ENCODE data around the gene MYBPC3.

MYBPC3 gene

GRCh38 chr11:47314992-47315391 is 37.5 kb downstream of the MYBPC3 start:
- no peak for TF ChIP-seq CTCF (IDR thresholded peaks at IDR 0.05; ENCODE audit: borderline replicate concordance, control extremely low read depth, extremely low read depth, insufficient read depth, missing control alignments)
- in situ Hi-C loops (cut with MboI; ENCODE audit: low sequenced_read_pairs, unreplicated experiment) = no loop called here
- DNase-seq (ENCODE audit: low spot score) = no peak

DNA sequence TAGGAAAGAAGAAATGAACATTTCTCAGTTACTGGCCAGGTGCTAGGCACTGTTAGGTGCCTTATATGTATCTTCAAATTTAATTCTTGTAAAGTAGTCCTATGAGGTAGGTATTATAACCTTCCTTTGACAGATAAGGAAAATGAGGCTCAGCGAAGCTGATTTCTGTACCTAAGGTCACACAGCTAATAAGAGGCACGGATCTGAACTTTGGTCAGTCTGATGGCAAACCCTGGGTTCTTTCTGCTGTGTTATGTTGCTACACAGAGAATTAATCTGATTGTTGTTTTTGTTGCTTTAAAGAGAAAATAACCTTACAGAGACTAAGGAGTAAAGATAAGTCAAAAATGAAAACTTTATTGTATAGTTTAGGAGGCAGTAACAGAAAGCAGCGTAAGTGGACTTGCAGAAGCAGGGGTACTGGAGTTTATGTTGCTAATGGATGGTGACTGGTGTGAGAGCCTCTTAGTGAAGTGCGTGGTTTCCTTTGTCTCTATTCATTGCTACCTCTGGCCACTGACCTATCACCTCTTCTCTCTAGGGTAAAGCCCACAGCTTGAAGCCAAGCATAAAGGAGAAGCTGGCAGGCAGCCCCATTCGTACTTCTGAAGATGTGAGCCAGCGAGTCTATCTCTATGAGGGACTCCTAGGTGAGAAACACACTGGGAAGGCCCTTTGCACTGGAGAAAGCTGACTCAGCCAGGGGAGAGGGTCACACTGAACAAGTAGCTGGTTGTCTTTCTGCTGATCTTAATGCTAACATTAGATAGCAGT is 44.3 kb downstream of the MYBPC3 start:
- no peak for DNase-seq (ENCODE audit: low spot score)
- in situ Hi-C loops (cut with MboI; ENCODE audit: low sequenced_read_pairs, unreplicated experiment) = no loop called here
- TF ChIP-seq CTCF (IDR thresholded peaks at IDR 0.05; ENCODE audit: borderline replicate concordance, control extremely low read depth, extremely low read depth, insufficient read depth, missing control alignments) = no peak

DNA sequence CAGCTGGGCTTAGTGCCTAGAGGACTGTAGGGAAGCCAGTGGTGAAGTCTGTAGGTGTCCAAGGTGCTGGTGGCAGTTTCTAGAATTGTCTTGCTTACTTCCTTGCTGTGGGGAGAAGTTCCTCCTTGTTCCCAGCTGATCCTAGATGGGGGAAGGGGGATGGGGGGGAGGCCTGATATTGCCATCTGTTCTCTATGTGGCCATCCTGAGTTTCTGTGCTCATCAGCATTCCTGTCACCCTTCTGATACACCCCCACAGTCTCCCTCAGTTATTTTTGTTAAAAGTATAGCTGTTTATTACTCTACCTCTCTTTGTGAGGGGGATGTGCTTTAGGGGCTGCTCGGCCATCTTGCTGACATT is 46.0 kb downstream of the MYBPC3 start:
- in situ Hi-C loops (cut with MboI; ENCODE audit: low sequenced_read_pairs, unreplicated experiment) = no loop called here
- no peak for TF ChIP-seq CTCF (IDR thresholded peaks at IDR 0.05; ENCODE audit: borderline replicate concordance, control extremely low read depth, extremely low read depth, insufficient read depth, missing control alignments)
- no peak for DNase-seq (ENCODE audit: low spot score)

- in situ Hi-C loops (cut with MboI; ENCODE audit: low sequenced_read_pairs, unreplicated experiment) = no loop called here
- no peak for TF ChIP-seq CTCF (IDR thresholded peaks at IDR 0.05; ENCODE audit: borderline replicate concordance, control extremely low read depth, extremely low read depth, insufficient read depth, missing control alignments)
- DNase-seq (ENCODE audit: low spot score) = no peak
These were observed 46.6 kb downstream of the MYBPC3 start for GRCh38 chr11:47305734-47306483.

- DNase-seq (ENCODE audit: low spot score) = no peak
- in situ Hi-C loops (cut with MboI; ENCODE audit: low sequenced_read_pairs, unreplicated experiment) = no loop called here
- TF ChIP-seq CTCF (IDR thresholded peaks at IDR 0.05; ENCODE audit: borderline replicate concordance, control extremely low read depth, extremely low read depth, insufficient read depth, missing control alignments) = no peak
These were observed 49.6 kb downstream of the MYBPC3 start for GRCh38 chr11:47302853-47303252.

- DNase-seq (ENCODE audit: low spot score) = no peak
- TF ChIP-seq CTCF (IDR thresholded peaks at IDR 0.05; ENCODE audit: borderline replicate concordance, control extremely low read depth, extremely low read depth, insufficient read depth, missing control alignments) = no peak
- in situ Hi-C loops (cut with MboI; ENCODE audit: low sequenced_read_pairs, unreplicated experiment) = no loop called here
These were observed 53.4 kb downstream of the MYBPC3 start for GRCh38 chr11:47299078-47299477.
